AG08396 (cell line): Measurements from ENCODE around the gene TMEM170A.
"Not testable (repeated sequence)": the region's sequence is repeated elsewhere in the genome, so short reads cannot be mapped to it uniquely, and the experiment has no call there.

Experiments used
- DNase-seq: peaks from one replicate; pipeline ENCODE4 v3.0.0; 2012; ENCODE audit warnings: low spot score, mixed read lengths

The TMEM170A gene

DNA sequence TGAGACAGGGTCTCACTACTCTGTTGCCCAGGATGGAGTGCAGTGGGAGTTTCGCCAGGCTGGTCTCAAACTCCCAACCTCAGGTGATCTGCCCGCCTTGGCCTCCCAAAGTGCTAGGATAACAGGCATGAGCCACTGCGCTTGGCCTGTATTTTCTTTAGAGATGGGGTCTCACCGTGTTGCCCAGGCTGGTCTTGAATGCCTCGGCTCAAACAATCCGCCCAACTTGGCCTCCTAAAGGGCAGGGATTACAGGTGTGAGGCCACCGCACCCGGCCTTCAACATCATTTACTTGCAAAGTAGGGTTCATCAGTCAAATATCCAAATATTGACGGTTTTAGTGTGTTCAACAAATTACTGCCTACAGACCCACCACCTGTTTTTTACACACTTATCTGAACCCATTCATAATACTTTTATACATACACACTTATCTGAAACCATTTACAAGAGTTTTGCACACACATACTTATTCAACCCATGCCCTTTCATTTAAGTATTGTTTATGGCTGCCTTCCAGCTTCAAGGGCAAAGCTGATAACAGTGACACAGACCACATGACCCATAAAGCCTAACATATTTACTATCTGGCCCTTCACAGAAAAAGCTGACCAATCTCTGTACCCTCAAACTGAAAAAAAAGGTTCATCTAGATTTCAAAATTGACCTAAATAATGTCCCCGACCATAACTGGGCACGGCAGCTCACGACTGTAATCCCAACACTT, 11.9 kb downstream of the TMEM170A start:
- no peak for DNase-seq

DNA sequence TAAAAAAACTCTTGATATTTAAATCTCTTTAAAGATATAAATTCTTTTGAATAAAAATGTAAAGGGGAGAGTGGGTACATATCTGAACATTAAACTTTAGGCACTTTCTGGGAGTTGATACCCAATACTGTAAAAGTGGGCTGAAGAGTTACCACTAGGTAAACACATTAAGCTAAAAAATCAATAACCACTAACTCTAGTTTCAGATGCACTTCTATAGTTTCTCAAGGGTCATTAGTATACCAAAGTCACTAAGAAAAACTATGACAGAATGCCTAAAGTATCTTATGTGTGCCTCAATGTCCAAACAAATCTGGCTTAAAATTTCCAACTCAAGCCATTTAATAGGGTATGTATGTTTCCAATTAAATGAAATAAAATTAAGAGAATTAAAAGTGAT, 18.1 kb downstream of the TMEM170A start:
- DNase-seq = no peak

DNA sequence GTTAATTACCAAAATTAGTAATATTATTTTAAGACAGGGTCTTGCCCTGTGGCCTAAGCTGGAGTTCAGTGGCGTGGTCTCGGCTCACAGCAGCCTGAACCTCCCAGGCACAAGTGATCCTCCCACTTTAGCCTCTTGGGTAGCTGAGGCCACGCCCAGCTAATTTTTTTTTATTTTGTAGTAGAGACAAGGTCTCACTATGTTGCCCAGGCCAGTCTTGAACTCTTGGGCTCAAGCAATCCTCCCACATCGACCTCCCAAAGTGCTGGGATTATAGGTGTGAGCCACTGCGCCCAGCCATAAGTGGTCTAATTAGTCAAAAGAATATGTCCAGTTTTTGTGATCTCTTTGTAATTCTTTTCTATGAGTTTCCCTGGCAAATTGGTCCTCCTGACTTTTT, 19.2 kb downstream of the TMEM170A start:
- no peak for DNase-seq

DNA sequence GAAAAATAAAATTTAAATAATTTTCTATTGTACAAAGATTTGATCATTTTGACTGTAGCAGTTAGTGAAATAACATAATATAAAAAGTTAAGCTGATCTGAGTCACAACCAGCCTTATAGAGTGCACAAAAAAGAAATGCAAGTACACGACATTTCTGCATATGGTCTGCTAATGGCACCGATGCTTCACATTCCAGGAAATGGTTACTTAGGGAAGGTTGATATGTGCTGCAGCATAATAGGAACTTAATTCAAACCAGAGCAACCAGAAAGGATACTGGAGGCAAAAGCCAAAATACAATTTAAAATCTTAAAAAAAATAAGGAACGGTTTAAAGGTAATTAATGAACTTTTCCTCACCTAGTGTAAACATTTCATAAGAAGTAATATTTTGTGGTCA, 21.2 kb downstream of the TMEM170A start:
- DNase-seq = no peak

DNA sequence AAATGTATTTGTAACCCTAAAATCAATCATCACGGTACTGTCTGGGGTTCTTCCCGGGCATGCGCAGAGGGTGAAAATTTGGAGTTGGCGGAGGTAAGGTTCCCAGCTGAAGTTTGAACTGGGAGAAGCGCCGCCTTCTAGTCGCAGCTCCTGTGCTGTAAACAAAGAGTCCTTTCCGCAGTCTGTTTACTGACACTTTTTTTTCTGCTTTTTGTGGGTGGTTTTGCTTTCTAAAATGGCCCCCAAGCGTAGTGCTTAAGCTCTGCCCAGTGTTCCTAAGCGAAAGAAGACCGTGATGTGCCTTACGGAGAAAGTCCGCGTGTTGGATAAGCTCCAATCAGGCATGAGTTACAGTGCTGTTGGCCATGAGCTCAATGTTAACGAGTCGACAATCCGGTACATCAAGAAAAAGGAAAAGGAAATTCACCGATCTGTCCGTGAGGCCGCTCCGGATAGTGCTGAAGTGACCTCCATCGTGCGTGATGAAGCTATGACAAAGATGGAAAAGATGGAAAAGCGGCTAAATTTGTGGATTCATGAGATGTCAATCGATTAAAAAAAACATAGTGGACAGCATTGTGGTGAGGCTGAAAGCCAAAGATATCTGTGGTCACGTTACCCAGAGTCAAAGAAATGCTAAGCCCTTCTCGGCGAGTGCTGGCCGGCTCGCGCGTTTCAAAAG, 30.6 kb downstream of the TMEM170A start:
- DNase-seq = peak; percentile 76

DNA sequence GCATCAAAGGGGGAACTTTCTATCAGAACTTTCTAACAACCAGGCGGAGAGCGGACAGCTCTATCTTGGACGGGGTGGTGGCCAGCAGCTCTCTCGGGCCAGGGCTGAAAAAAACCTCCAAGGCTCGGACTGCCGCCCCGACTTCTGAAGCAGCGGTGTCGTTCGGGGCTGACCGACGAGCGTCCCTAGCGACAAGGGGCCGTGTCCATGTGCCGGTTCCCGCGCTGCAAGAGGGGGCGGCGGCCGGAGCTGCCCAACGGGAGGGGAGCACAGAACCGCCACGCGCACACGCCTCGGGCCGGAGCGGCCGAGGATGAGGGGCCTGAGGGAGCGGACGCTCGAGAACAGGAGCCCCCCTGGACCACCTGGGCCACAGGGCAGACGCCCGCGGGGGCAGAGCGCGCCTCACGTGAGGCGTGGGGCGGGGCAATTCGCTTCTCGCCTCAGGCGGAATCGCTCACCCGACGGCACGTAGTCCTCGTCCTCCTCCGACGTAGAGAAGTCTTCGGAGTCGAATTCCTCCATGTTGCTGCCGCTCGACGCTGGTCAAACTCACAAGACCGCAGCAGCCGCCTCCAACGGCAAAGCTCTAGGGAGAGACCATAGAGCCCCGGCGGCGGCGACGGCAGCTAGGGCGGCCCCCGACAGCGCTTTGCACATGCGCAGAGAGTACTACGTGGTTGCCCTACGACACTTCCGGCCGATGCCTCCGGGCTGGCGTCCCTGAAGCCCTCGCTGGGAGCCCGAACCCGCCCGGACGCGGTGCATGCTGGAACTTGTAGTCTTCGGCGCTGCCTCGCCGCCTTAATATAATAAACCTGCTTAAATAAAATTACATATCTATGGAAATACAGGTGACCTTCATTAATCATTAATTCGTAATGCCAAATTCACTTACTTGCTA, 31.4 kb downstream of the TMEM170A start, which contains the start of gene CFDP1:
Gene CFDP1 (minus strand): TSS at position 676 of the 904 bp plus-strand sequence. CDS start 151 bp downstream, at position 525.
- DNase-seq = peak; percentile 99

DNA sequence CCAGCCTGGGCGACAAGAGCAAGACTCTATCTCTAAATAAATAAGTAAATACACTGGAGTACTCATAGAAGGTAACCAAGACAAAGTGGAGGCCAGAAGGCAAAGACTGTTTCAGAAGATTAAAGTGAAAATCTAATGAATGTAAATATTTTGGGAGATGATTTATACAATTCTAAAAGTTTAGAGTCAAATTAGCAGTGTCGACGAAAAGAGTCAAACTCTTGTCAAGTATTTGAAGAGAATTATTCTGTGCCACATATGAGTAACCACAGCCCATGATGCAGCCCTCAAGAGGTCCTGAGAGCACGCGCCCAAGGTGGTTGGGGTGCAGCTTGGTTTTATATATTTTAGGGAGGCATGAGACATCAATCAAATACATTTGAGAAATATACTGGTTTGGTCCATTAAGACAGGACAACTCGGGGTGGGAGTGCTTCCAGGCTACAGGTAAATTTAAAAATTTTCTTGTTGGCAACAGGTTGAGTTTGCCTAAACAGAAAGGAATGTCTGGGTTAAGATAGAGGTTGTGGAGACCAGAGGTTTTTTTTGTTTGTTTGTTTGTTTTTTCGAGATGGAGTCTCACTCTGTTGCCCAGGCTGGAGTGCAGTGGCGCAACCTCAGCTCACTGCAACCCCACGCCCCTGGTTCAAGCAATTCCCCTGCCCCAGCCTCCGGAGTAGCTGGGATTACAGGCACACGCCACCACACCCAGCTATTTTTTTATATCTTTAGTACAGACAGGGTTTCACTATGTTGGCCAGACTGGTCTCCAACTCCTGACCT, 34.7 kb downstream of the TMEM170A start:
- DNase-seq = no peak

DNA sequence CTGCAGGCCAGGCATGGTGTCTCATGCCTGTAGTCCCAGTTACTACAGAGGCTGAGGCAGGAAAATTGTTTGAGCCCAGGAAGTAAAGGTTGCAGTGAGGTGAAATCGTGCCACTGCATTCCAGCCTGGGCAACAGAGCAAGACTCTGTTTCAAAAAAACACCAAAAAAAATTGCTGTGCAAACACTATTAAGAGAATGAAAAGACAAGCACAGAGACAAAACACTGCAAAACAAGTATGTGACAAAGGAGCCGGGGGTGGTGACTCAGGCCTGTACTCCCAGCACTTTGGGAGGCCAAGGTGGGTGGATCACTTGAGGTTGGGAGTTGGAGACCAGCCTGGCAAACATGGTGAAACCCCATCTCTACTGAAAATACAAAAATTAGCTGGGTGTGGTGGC, 38.0 kb downstream of the TMEM170A start:
- not testable (repeated sequence) for DNase-seq

DNA sequence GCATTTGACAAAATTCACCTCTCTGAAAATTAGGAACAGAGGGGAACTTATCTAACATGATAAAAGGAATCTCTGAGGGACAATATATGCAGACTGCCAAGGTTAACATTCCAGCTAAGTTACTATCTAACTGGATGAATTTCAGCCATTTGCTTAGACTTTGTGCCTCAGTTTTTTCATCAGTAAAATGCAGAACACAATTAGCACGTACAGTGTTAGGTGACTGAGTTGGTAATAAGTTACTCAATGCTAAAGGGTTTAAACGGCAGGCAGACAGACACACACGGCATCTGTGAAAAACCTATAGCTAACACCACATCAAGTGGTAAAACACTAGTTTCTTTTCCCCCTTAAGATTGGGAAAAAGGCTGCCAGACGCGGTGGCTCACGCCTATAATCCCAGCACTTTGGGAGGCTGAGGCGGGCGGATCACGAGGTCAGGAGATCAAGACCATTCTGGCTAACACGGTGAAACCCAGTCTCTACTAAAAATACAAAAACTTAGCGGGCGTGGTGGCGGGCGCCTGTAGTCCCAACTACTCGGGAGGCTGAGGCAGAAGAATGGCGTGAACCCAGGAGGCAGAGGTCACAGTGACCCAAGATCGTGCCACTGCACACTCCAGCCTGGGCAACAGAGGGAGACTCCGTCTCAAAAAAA, 40.3 kb downstream of the TMEM170A start:
- not testable (repeated sequence) for DNase-seq

DNA sequence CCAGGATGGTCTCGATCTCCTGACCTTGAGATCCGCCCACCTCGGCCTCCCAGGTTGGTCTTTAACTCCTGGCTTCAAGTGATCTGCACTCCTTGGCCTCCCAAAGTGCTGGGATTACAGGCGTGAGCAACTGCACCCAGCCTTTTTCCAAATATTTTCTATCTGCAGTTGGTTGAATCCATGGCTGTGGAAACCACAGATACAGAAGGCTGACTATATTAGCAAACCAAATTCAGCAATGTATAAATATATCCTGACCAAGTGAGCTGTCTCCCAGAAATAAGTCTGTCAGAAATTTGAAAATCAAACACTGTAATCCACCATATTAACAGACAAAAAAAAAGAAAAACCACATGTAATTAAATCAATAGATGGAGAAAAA, 40.8 kb downstream of the TMEM170A start:
- DNase-seq = no peak

DNA sequence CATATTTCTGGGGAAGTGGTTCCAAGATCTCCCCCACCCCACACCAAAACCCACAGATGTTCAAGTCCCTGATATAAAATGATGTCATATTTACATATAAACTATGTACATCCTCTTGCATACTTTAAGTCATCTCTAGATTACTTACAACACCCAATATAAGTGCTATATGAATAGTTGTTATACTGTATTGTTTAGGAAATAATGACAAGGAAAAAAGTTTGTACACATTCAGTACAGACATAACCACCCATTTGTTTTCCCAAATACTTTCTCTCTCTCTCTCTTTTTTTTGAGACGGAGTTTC, 42.7 kb downstream of the TMEM170A start:
- DNase-seq = no peak

DNA sequence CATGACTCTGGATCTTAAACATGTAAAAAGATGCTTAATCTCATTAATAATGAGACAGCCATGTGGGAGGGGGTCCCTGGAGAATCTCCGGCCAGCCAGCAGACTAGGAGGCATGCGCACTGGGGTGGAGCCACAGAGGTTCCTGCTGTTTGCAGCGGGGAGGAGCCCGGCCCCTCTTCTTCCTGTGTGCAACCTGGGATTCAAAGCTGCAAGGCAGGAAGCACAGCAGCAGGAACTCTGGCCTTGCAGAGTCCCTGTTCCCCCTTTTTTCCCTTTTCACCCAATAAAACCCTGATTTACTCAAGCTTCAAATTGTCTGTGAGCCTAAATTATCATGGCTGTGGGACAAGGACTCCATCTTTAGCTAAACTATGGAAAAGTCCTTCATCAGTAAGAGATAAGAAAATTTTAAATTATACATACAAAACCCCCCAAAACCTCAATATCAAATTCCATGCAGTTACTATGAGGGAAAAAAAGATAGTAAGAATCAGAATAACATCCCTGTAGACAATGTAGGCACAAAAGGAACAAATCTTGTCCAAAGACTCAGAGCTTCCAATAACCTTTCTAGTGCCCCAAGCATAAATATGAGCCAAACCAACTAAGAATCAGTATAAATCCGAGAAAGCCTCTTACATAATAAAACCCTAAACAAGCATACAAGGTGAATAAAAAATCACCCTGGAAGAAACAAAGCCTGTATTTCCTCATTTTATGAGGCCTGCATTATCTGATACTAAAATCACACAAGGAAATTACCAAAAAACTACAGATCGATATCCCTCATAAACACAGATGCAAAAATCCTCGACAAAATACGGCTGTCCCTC, 43.3 kb downstream of the TMEM170A start:
- no peak for DNase-seq

DNA sequence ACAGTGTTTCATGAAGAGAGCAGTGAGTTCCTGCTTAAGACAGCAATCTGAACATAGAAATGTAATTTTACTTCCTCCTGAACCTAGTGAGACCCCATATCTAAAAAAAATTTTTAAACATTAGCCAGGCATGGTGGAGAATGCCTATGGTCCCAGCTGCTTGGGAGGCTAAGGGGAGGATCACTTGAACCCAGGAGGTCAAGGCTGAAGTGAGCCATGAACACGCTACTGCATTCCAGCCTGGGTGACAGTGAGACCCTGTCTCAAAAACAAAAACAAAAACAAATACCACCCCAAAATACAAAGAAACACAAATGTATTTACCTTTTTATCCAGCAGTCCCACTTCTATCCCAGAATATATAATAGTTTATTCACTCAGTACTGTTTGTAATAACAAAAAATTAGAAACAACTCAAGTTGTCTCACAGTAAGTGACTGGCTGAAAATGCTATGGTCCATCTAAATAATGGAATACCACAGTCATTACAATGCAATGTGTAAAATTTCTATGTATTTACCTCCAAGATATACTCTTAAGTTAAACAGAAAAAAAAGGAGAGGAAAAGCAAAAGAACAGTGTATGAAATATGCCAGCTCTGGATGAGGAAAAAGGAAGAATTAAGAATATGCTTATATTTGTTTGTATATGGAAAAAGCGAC, 47.5 kb downstream of the TMEM170A start:
- DNase-seq = no peak

DNA sequence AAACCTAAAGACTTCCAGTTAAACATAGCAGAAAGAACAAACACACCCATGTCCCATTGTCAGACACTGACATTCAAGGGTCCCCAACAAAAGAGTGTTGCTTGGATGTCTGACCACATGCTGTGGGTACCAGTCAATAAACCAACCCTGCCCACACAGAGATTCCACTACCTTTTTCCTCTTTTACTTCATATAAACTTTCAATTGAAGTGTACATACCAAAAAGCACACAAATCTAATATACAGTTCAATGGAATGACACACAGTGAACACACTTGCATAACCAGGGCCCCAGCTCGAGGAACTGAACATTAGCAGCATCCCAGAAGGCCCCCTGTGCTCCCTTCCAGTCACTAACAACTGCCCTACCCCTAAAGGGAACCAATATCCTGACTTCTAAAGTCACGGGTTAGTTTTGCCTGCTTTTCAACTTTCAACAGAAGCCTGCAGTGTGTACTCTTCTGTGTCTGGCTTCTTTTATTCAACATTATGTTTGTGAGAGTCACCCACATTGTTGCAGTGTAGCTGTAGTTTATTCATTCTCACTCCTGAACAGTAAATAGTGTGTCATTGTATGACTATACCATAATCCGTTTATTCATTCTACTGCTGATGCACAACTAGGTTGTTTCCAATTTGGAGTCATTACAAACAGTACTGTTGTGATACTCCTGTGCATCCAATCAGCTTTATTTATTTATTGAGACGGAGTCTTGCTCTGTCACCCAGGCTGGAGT, 49.2 kb downstream of the TMEM170A start:
- DNase-seq = no peak

DNA sequence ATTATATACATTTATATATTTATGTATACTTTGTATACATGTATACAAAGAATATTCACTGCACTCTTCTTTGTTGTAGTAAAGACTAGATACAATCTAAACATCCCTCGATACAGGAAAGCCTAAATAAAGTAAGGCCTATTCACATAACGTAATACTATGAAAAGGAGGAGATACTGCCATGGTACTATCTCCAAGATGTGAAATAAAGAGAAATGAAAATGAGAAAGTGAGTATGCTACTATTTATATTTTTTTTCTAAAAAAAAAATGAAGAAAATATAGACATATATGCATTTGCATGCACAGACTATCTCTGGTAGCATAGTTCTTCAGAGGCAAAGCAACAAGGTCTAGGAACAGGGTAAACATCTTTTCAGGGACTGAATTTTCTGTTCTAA, 50.5 kb downstream of the TMEM170A start:
- DNase-seq = no peak

DNA sequence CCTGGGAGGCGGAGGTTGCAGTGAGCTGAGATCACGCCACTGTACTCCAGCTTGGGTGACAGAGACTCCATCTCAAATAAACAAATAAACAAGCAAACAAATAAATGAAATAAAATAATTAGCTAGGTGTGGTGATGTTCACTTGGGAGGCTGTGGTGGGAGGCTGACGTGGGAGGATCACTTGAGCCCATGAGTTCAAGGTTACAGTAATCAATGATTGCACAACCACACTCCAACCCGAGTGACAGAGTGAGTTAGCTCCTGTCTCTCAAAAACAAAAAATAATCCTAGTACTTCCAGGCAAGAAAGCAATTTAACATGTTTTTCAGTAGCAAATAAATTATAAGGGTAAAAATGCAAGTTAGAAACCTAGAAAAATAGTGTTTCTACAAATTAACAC, 57.5 kb downstream of the TMEM170A start:
- DNase-seq = no peak

DNA sequence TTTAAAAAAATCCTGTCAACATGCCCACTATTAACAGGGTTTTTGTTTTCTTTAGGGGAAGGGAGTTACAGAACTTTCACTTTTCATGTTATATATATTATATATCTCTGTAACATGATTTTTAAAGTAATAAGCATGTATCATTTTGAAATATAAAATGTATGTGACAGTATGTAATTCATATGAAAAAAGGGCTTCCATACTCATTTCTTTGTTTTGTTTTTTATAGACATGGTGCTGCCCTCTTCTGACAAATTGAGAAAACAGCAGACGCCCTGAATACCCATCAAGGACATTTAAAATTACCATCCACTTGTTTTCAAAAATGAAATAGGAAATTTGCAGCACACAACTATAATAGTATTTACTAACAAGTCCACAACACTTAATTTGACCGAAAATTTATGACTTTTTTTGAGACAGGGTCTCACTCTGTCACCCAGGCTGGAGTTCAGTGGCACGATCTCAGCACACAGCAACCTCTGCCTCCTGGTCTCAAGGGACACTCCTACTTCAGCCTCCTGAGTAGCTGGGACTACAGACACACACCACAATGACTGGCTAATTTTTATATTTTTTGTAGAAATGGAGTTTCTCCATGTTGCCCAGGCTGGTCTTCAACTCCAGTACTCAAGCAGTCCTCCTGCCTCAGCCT, 61.5 kb downstream of the TMEM170A start:
- no peak for DNase-seq

DNA sequence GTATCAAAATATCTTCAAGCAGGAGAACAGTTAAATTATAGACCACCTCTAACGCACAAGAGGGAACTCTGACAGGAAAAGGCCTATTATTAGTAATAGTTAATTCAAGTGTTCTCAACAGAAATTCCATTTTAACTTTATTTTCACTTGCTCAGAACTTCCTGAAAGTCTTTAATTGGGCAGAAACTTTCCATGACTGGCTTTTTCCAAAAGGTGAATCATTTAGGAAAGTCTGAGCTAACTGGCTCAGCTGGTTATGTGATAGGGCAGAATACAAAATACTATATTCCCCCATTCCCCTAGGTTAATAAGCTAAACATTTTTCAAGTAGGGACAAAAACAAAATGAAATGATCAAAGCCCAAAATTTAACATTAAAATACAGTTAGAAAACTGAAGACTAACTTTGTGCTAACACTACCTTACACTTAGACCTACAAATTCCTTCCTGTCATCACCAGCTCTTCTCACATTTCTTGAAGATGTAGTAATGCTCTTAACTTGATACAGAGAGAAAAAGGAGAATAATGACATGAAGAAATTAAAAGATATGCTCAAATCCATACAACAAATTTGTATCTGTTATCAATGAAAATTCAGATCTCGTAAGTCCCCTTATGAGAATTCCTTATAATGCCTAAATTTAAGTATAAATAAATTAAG, 62.2 kb downstream of the TMEM170A start:
- no peak for DNase-seq
